ENCODE results near the gene RRAGC. TPM values are rescaled to one million over a fixed set of nuclear protein-coding genes. Genes with fewer than 3 reads are reported as not detected.

RRAGC gene, protein sequence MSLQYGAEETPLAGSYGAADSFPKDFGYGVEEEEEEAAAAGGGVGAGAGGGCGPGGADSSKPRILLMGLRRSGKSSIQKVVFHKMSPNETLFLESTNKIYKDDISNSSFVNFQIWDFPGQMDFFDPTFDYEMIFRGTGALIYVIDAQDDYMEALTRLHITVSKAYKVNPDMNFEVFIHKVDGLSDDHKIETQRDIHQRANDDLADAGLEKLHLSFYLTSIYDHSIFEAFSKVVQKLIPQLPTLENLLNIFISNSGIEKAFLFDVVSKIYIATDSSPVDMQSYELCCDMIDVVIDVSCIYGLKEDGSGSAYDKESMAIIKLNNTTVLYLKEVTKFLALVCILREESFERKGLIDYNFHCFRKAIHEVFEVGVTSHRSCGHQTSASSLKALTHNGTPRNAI
- 10 to 100 TPM; 14.7 to 30.6 TPM for total RNA-seq

DNA sequence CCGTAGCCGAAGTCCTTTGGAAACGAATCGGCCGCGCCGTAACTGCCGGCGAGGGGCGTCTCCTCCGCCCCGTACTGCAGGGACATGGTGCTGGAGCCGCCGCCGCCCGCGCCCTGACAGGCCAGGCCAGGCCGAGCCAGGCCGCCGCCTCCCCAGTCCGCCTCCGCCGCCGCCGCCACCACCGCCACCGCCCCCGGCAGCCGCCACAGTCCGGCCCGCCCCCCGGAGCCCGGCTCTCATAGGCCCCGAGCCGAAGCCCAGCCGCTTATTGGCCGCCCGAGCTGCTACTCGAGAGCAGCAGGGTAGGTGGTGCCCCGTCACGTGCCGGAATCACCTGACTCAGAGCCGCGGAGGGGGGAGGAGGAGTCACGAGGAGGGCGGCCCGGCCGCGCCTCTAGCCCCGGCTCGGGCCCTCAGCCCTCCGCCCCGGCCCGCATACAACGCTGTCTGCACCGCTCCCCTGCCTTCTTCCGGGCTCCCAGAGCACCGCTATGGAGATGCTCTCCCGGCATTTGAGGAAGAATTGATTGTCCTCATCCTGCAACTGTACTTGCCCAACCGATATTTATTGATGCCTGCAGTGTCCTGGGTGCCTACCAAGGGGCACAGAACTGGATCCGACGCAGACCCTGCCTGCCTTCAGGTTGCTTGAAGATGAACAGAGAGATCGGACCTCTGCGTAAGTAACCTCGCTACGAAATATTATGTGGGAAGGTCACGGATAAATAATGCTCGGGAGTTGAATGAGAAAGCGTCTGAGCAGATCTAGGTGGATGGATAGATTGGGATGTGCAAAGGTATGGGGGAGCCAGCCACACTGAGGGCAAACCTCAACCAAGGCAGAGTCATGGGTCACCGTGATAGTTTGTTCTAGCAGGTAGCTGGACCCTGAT, at the start of gene RRAGC:
RRAGC (minus strand) TSS at position 212 of the 893 bp plus-strand sequence; CDS start at position 86, 126 bp downstream.
- Histone ChIP-seq H3K27ac (peak within 1 kb of the TSS; percentile 87), H3K9me3 (no peaks in the 10 kb centered on the region), H3K4me3 (peak within 1 kb of the TSS; percentile 63), H3K27me3 (no peaks in the 10 kb centered on the region), H3K4me1 (peaks cover 9% of the 10 kb centered on the region), H3K36me3 (no peaks in the 10 kb centered on the region), H3K9ac (ENCODE audit: low read depth in 2 of 2, low read length in 2 of 2) (peak within 1 kb of the TSS; percentile 81 to 93)
- TF ChIP-seq CTCF (IDR thresholded peaks at IDR 0.05) = no peak
- intact Hi-C loops (cut with DNase I) = loop anchor here (10.0 kb wide), 1 partner anchor 225 kb away; no protein-coding TSS in a partner anchor
- DNase-seq = peak; percentile 100

GRCh38 chr1:38908821-38909220, 49.2 kb upstream of the RRAGC start:
- Histone ChIP-seq H3K9ac (ENCODE audit: low read depth in 2 of 2, low read length in 2 of 2) (no peak overlapping the region), H3K27me3 (no peaks in the 10 kb centered on the region), H3K27ac (no peak overlapping the region), H3K4me3 (no peak overlapping the region), H3K9me3 (no peaks in the 10 kb centered on the region), H3K36me3 (no peaks in the 10 kb centered on the region), H3K4me1 (no peaks in the 10 kb centered on the region)
- no peak for DNase-seq
- intact Hi-C loops (cut with DNase I) = no loop called here
- TF ChIP-seq CTCF (IDR thresholded peaks at IDR 0.05) = no peak

DNA sequence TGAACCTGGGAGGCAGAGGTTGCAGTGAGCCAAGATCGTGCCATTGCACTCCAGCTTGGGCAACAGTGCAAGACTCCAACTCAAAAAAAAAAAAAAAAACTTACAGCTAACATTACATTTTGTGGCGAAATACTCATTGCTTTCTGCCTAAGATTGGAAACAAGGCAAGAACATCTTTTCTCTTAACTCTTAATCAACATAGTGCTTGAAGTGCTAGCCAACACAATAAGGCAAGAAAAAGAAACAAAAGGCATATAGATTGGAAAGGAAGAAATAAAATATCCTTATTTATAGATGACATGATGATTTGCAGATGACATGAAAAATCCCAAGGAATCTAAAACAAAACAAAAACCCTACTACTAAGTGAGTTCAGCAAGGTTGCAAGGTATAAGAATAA, 46.4 kb upstream of the RRAGC start:
- no peak for TF ChIP-seq CTCF (IDR thresholded peaks at IDR 0.05)
- Histone ChIP-seq H3K27me3 (no peaks in the 10 kb centered on the region), H3K4me1 (no peaks in the 10 kb centered on the region), H3K27ac (no peak overlapping the region), H3K4me3 (no peak overlapping the region), H3K36me3 (no peaks in the 10 kb centered on the region), H3K9me3 (no peaks in the 10 kb centered on the region), H3K9ac (ENCODE audit: low read depth in 2 of 2, low read length in 2 of 2) (no peak overlapping the region)
- DNase-seq = no peak
- intact Hi-C loops (cut with DNase I) = no loop called here

GRCh38 chr1:38899560-38899959, 40.0 kb upstream of the RRAGC start:
- no peaks in the 10 kb centered on the region for H3K4me1 ChIP-seq
- H3K36me3 ChIP-seq = no peaks in the 10 kb centered on the region
- DNase-seq = no peak
- no peak overlapping the region for H3K9ac ChIP-seq (ENCODE audit: low read depth in 2 of 2, low read length in 2 of 2)
- no peak overlapping the region for H3K27ac ChIP-seq
- TF ChIP-seq CTCF (IDR thresholded peaks at IDR 0.05) = no peak
- intact Hi-C loops (cut with DNase I) = no loop called here
- no peaks in the 10 kb centered on the region for H3K9me3 ChIP-seq
- H3K27me3 ChIP-seq = no peaks in the 10 kb centered on the region
- H3K4me3 ChIP-seq = no peak overlapping the region

GRCh38 chr1:38898653-38899230, 39.2 kb upstream of the RRAGC start:
- intact Hi-C loops (cut with DNase I) = no loop called here
- Histone ChIP-seq H3K27ac (no peak overlapping the region), H3K9ac (ENCODE audit: low read depth in 2 of 2, low read length in 2 of 2) (no peak overlapping the region), H3K9me3 (no peaks in the 10 kb centered on the region), H3K36me3 (no peaks in the 10 kb centered on the region), H3K4me1 (no peaks in the 10 kb centered on the region), H3K27me3 (no peaks in the 10 kb centered on the region), H3K4me3 (no peak overlapping the region)
- no peak for TF ChIP-seq CTCF (IDR thresholded peaks at IDR 0.05)
- DNase-seq = no peak

All from colonic mucosa (tissue), 4 donors.